SK-N-SH treated with all-trans-retinoic acid at 6 μM for 48 hours (cell line): Measurements from ENCODE around the gene BLM.

Source experiments
- ATAC-seq: fragments of 200-7000 bp; cut with Tn5 transposase; 3 replicates; pipeline ENCODE4 v1.9.1; 2020; ENCODE audit warnings: mild to moderate bottlenecking, moderate library complexity
- ARNTL ChIP-seq: fragments of 450-650 bp; formaldehyde crosslinking; IDR thresholded peaks from 2 replicates; pipeline ENCODE4 v1.5.0; 2020; ENCODE audit warnings: low read depth, mild to moderate bottlenecking, moderate library complexity, borderline replicate concordance
- BACH2 ChIP-seq: fragments of 250-450 bp; sonication (Bioruptor Pico); IDR thresholded peaks from 2 replicates; pipeline ENCODE4 v1.9.0; 2021; ENCODE audit warnings: mild to moderate bottlenecking, borderline replicate concordance
- ESRRG ChIP-seq: fragments of 250-450 bp; sonication (Bioruptor Pico); IDR thresholded peaks from 2 replicates; pipeline ENCODE4 v1.6.1; 2021; ENCODE audit warnings: mild to moderate bottlenecking
- GLIS3 ChIP-seq: fragments of 250-450 bp; sonication (Bioruptor Pico); IDR thresholded peaks from 2 replicates; pipeline ENCODE4 v1.5.0; 2020; ENCODE audit warnings: mild to moderate bottlenecking, moderate library complexity
- ISL1 ChIP-seq: fragments of 250-450 bp; sonication (Bioruptor Pico); IDR thresholded peaks from 2 replicates; pipeline ENCODE4 v2.1.2; 2022; ENCODE audit warnings: mild to moderate bottlenecking, moderate library complexity
- OSR1 ChIP-seq: fragments of 250-450 bp; sonication (Bioruptor Pico); IDR thresholded peaks from 2 replicates; pipeline ENCODE4 v1.8.0; 2022; ENCODE audit warnings: moderate library complexity, mild to moderate bottlenecking, inconsistent platforms
- POU6F1 ChIP-seq: fragments of 250-450 bp; sonication (Bioruptor Pico); IDR thresholded peaks from 2 replicates; pipeline ENCODE4 v1.8.0; 2021; ENCODE audit warnings: low read depth, mild to moderate bottlenecking, moderate library complexity, borderline replicate concordance
- SNAI2 ChIP-seq: fragments of 250-450 bp; sonication (Bioruptor Pico); IDR thresholded peaks from 2 replicates; pipeline ENCODE4 v1.5.0; 2020; ENCODE audit warnings: mild to moderate bottlenecking, moderate library complexity
- TCF4 ChIP-seq: fragments of 250-450 bp; sonication (Bioruptor Pico); IDR thresholded peaks from 2 replicates; pipeline ENCODE4 v1.8.0; 2021; ENCODE audit warnings: mild to moderate bottlenecking, moderate library complexity, borderline replicate concordance
- ZNF565 ChIP-seq: fragments of 450-650 bp; formaldehyde crosslinking; conservative IDR thresholded peaks from 2 replicates; pipeline ENCODE4 v1.5.0; 2020; ENCODE audit warnings: low read depth, mild to moderate bottlenecking, moderate library complexity
- ZNF70 ChIP-seq: fragments of 450-650 bp; formaldehyde crosslinking; IDR thresholded peaks from 2 replicates; pipeline ENCODE4 v1.5.0; 2020; ENCODE audit warnings: mild to moderate bottlenecking, moderate library complexity
- TF ChIP-seq, protein P1 (sequence below): fragments of 250-450 bp; sonication (Bioruptor Pico); IDR thresholded peaks from 2 replicates; pipeline ENCODE4 v1.5.0; 2020; ENCODE audit warnings: mild to moderate bottlenecking, moderate library complexity
- TF ChIP-seq, protein P2 (sequence below): fragments of 250-450 bp; sonication (Bioruptor Pico); IDR thresholded peaks from 2 replicates; pipeline ENCODE4 v1.5.1; 2020; ENCODE audit warnings: low read depth, mild to moderate bottlenecking, moderate library complexity

The BLM gene

DNA sequence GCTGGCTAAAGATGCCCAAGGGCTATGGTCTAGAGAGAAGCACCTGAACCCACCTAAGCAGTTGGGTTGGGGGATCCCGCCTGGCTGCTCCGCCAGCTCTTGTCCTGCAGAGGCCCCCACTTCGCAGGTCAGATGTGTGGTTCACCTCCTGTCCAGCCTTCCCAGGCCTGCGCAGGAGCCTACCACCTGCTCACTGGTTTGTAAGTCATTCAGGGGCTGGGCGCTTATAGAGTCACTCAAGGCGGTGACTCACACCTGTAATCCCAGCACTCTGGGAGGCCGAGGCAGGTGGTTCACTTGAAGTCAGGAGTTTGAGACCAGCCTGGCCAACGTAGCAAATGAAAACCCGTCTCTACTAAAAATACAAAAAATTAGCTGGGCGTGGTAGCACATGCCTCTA is 147.4 kb downstream of the BLM start:
- no peak for TF ChIP-seq ISL1 (CRISPR knock-in tag)
- no peak for TF ChIP-seq ZNF565 (CRISPR knock-in tag)
- no peak for TF ChIP-seq ESRRG
- TF ChIP-seq ARNTL (CRISPR knock-in tag) = no peak
- TF ChIP-seq, protein P1, sequence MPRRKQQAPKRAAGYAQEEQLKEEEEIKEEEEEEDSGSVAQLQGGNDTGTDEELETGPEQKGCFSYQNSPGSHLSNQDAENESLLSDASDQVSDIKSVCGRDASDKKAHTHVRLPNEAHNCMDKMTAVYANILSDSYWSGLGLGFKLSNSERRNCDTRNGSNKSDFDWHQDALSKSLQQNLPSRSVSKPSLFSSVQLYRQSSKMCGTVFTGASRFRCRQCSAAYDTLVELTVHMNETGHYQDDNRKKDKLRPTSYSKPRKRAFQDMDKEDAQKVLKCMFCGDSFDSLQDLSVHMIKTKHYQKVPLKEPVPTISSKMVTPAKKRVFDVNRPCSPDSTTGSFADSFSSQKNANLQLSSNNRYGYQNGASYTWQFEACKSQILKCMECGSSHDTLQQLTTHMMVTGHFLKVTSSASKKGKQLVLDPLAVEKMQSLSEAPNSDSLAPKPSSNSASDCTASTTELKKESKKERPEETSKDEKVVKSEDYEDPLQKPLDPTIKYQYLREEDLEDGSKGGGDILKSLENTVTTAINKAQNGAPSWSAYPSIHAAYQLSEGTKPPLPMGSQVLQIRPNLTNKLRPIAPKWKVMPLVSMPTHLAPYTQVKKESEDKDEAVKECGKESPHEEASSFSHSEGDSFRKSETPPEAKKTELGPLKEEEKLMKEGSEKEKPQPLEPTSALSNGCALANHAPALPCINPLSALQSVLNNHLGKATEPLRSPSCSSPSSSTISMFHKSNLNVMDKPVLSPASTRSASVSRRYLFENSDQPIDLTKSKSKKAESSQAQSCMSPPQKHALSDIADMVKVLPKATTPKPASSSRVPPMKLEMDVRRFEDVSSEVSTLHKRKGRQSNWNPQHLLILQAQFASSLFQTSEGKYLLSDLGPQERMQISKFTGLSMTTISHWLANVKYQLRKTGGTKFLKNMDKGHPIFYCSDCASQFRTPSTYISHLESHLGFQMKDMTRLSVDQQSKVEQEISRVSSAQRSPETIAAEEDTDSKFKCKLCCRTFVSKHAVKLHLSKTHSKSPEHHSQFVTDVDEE = no peak
- no peak for TF ChIP-seq BACH2 (CRISPR knock-in tag)
- TF ChIP-seq, protein P2, sequence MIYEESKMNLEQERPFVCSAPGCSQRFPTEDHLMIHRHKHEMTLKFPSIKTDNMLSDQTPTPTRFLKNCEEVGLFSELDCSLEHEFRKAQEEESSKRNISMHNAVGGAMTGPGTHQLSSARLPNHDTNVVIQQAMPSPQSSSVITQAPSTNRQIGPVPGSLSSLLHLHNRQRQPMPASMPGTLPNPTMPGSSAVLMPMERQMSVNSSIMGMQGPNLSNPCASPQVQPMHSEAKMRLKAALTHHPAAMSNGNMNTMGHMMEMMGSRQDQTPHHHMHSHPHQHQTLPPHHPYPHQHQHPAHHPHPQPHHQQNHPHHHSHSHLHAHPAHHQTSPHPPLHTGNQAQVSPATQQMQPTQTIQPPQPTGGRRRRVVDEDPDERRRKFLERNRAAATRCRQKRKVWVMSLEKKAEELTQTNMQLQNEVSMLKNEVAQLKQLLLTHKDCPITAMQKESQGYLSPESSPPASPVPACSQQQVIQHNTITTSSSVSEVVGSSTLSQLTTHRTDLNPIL = no peak
- no peak for TF ChIP-seq TCF4 (CRISPR knock-in tag)
- TF ChIP-seq OSR1 = no peak
- no peak for TF ChIP-seq GLIS3 (CRISPR knock-in tag)
- no peak for TF ChIP-seq POU6F1 (CRISPR knock-in tag)
- no peak for TF ChIP-seq ZNF70
- TF ChIP-seq SNAI2 (CRISPR knock-in tag) = no peak
- ATAC-seq = no peak

DNA sequence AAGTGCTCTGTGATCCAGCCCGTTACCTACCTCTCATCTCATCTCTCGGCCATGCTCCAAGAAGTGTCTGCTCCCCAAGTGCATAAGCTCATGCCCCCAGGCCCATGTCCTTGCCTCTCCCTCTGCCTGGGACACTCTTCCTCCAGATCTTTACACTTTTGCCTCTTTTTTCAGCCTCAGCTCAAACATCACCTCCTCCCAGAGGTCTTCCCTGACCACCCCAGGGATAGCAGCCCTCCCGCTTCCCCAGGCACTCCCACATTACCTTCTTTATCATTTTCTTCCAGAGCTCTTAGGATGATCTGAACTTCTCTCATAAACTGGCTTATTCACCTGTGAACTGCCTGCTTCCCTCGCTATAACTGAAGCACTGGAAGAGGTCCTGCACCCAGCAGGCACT is 148.6 kb downstream of the BLM start:
- no peak for TF ChIP-seq ZNF70
- ATAC-seq = no peak
